Fibroblast of lung (primary cell): ENCODE measurements around the gene CD46.
"Not testable (repeated sequence)": the region's sequence is repeated elsewhere in the genome, so short reads cannot be mapped to it uniquely, and the experiment has no call there.

Experiments used
- CTCF ChIP-seq, 2 donors: IDR thresholded peaks in 1 of 2; conservative IDR thresholded peaks in 1 of 2; 1 replicate in 1 of 2; 2 replicates in 1 of 2; pipeline ENCODE4 v1.5.1; 2011 to 2012; ENCODE audit warnings: low read length in 2 of 2, control low read depth in 1 of 2, inconsistent platforms in 1 of 2, low read depth in 1 of 2, mild to moderate bottlenecking in 1 of 2
- EZH2 ChIP-seq: IDR thresholded peaks from 2 replicates; pipeline ENCODE4 v1.5.1; 2012; ENCODE audit warnings: low read length, control low read depth, mild to moderate bottlenecking; ENCODE audit errors: missing control alignments

- not testable (repeated sequence) for TF ChIP-seq EZH2; CTCF (conservative IDR thresholded peaks at IDR 0.05 in 1 of 2, IDR thresholded peaks at IDR 0.05 in 1 of 2; ENCODE audit: low read depth in 1 of 2, low read length in 2 of 2)
Measured at GRCh38 chr1:207776045-207776444, 24.2 kb downstream of the CD46 start.
